CD1c-positive myeloid dendritic cell (primary cell): ENCODE measurements around the gene THG1L.
"Not testable (repeated sequence)": the region's sequence is repeated elsewhere in the genome, so short reads cannot be mapped to it uniquely, and the experiment has no call there.

ENCODE experiments used
- DNase-seq: peaks from one replicate; pipeline ENCODE4 v3.0.0-alpha.2; 2016; ENCODE audit errors: extremely low spot score

THG1L gene

GRCh38 chr5:157727858-157728257 lies 3.4 kb upstream of the THG1L start:
- not testable (repeated sequence) for DNase-seq

DNA sequence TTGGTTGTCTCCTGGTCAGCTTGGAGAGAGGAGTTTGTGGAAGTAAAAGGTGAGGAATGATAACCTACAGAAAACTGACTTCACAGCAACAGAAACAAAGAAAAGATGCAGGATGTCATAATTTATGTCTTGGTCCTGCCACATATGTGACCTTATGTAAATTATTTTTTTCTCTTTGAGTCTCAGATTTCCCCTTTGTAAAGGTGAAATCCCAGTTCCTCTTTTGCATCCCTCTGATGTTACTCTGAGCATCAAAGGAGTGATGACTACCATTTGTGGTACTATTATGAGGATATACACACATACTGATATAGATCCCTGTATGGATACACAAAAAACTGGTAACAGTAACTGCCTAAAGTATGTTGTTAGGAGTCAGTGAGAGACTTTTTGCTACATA lies 1.4 kb upstream of the THG1L start:
- DNase-seq: peak; percentile 9

DNA sequence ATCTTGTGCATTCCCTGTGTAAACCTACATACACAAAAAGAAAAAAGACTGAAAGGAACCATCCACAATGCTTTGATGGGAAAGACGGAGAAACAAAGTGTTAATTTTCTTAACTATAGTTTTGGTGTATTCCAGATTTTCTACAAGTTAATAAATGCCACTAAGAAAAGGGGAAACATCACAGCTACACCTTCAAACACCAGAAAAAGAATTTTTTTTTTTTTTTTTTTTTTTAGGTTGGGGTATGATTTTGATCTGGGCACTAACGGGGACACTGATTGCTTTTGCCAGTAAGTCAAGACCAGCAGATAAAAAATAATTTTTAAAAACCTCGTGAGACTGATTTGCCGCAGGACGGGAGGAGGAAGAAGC lies 334 bp upstream of the THG1L start:
- DNase-seq: no peak

DNA sequence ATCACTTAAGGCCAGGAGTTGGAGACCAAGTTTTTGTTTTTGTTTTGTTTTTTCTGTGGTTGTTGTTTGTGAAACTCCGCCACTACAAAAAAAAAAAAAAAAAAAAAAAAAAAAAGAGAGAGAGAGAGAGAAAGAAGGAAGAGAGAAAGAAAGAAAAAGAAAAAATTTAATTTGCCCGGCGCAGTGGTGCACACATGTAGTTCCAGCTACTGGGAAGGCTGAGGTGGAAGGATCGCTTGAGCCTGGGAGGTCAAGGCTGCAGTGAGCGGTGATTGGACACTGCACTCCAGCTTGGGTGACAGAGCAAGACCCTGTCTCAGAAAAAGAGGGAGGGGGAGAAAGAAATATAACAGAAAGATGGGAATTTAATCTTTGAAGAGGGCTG lies 902 bp downstream of the THG1L start:
- DNase-seq: no peak

DNA sequence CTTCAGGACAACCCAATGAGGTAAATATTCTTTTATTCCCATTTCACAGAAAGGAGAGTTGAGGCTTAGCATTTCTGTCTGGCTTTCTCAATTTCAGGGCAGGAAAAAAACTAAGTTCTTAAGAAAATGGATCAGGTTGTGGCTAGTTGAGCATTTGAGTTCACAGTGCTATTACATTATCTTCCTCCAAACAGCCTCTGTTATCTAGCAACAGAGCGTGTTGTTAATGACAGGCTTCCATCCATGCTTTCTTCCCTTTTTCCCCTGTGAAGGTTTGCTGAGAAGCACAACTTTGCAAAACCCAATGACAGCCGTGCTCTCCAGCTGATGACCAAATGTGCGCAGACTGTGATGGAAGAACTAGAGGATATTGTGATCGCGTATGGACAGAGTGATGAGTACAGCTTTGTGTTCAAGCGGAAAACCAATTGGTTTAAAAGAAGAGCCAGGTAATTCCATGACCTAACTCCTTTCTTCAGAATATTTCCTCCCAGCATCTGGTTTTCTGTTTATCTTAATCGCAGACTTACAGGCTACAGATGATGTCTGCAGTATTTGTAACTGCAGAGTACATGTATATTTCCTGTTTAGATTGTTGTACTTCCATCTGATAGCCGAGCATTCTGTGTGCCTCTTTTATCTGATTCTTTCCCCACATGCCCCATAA lies 1.5 kb downstream of the THG1L start:
- DNase-seq: no peak

GRCh38 chr5:157734436-157734835 lies 3.2 kb downstream of the THG1L start:
- DNase-seq: no peak

GRCh38 chr5:157735991-157736390 lies 4.8 kb downstream of the THG1L start:
- DNase-seq: no peak

GRCh38 chr5:157739388-157740228 lies 8.4 kb downstream of the THG1L start:
- DNase-seq: no peak

- DNase-seq: peak; percentile 18
These were observed 9.0 kb downstream of the THG1L start for GRCh38 chr5:157740229-157740610.

GRCh38 chr5:157741131-157741530 lies 9.9 kb downstream of the THG1L start:
- no peak for DNase-seq

DNA sequence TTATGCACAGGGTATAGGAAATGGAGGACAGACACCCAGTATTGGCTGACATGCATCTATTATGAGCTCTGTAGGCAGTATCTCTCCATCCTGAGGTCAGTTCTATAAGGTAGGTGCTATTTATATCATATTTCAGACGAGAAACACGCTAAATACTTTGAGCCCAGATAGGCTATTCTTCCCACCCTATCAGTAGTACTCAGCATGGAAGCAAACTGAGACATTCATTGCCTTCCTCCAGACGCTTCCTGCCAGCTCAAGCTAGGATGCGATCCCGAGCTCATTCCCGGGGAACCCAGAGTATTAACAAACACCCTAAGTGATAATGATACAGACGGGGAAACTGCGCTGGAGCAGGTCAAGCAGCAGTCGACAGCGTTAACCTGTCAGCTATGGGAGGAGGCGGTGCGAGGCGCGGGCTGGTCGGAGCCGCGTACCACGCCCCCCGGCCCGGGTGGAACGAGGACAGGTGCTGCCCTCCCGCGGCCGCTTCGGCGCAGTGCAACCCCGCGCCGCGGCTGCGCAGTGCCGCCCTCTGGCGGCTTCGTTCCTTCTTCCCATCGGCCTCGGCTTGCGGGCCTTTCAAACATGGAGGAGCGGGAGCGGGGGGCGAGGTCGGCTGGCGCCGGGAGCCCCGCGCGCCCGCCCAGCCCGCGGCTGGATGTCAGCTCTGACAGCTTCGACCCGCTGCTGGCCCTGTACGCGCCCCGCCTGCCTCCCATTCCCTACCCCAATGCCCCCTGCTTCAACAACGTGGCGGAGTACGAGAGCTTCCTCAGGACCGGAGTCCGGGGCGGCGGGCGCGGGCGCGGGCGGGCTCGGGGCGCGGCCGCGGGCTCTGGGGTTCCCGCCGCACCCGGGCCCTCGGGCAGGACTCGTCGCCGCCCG lies 12.2 kb downstream of the THG1L start, which contains the start of gene LSM11:
Gene LSM11, plus strand, starts transcription at position 550 of the 888 bp plus-strand sequence. Its CDS starts 39 bp downstream, at position 589.
- peak; percentile 96 for DNase-seq

- peak; percentile 43 for DNase-seq
These were observed 13.1 kb downstream of the THG1L start for GRCh38 chr5:157744051-157745011.

DNA sequence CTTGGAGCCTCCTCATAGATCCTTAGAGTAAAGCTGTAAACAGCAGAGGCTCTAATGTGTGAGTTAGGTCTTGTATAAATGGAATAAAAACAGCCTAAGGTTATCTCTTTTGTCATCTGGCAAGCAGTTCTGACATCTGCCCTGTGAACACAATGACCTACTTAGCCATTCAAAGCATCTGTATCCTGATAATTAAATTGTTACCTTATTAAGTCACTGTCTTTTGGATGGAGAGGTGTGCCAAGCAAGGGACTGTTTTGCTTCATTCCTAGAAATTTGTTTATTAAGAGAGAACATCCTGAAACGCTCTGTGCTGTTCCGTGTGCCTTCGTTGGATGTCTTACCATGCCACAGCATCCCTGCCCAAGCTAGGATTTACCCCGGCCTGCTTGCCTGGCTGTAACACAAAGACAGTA lies 13.8 kb downstream of the THG1L start:
- no peak for DNase-seq

GRCh38 chr5:157747173-157747740 lies 16.0 kb downstream of the THG1L start:
- DNase-seq: no peak

DNA sequence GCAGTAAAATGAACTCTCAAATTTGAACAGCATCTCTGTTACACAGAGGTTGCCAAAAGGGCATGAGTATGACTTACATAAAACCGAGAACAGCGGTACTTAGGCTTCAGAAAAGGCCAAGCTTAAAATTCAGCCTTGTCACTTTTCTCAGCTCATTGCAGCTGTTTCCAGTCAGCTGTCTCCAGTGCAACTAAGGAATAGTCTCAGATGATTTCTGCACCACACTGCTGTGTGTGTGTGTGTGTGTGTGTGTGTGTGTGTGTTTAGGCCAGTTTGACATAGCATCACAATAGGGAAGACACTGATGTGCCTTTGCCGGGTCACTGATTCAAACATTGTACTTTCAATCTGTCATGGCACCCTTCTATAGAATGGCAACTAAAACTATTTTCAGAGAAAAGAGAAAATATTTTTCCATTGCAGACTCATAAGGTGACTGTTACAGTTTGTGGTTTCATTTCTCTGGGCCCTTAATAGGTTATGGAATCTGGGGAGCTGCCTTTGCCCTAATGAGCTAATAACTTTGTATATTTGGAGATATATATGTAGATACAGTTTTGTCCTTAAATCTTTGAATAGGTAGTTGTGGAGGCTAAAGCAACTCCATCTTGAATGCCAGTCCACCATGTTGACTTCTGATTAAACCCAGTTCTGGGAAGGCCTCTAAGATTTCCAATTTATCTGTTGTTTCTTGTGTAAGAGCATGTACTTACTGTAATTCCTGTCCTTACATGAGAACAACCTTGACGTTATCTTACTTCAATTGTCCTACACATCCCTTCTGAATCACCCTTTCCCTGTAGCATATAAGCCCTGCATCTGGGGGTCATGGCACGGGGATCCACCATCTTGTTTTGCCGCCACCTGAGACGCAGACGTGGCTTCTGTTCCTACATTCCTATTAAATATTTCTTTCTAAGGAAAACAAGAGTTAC lies 16.8 kb downstream of the THG1L start:
- DNase-seq: no peak

DNA sequence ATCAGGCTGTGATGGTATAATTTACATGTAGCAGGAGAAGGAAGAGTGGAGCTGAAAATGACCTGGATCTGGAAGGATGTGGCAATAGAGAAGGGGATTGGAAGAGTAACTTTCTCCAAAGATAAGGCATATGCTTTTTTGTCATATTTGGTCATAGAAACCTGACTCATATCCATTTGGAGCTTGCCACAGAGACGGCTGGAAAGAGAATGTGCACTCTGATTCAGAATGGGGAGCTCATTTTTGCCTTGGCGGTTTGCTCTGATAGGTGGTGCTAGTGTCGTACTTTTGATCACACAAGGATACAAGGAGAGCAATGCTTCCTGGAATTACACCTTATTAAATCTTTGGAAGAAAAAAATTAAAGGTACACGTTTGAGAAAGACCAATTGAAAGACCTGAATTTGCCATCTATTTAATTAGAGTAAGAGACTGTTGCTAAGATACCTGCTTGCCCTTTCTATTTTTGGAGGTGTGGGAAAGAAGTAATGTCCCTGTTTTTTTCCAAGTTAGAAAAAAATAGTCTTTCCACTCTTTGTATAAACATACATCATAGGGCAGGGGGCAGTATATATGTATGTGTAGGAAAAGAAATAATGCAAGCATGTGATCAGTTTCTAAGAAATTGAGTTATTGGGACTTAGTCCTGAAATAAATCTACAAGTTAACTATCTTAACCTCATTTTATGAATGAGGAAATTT lies 17.7 kb downstream of the THG1L start:
- DNase-seq: no peak

- DNase-seq: no peak
These were observed 18.2 kb downstream of the THG1L start for GRCh38 chr5:157749462-157749799.

DNA sequence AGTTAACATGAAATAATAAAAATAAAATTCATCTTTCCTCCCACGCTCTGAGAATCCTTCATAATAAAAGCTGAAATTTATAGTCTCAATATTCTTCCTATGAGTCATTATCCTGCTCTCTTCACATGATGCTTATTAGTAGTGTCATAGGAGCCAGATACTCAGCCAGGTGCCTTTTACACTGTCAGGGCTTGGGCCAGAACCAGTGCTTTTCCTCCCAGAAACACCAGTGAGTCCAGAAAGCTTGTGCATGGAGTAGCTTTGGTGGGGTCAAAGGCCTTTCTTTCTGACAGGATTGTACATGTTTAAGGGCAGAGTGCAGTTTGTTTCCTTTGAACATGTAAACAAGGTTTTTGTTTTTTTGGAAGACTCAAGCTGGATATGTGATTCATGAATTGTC lies 19.1 kb downstream of the THG1L start:
- DNase-seq: no peak

GRCh38 chr5:157756122-157756521 lies 24.9 kb downstream of the THG1L start:
- DNase-seq: no peak
